IMR-90 (cell line): ENCODE results near the gene KMT2A. TPM values are rescaled to one million over a fixed set of nuclear protein-coding genes. Genes with fewer than 3 reads are reported as not detected.

Source experiments
- ATAC-seq: fragments of 200-7000 bp; cut with Tn5 transposase; 2 replicates; pipeline ENCODE4 v1.9.1; 2020; ENCODE audit warnings: low read depth, mild to moderate bottlenecking, moderate library complexity
- BruUV-seq: library from RNA; stranded (reverse); fragments of 400-500 nt; replicated peaks from 2 replicates; lab custom pipeline; 2021; lab: Mats Ljungman, UMichigan
- CTCF ChIA-PET: fragments of 300-600 bp; formaldehyde crosslinking; extraction: SDS; loops from one replicate; lab custom pipeline; 2021; ENCODE audit warnings: antibody characterized with exemption; lab: Yijun Ruan, JAX
- POLR2A ChIA-PET: fragments of 300-600 bp; sonication (Branson Sonifier 250); formaldehyde crosslinking; loops from one replicate; lab custom pipeline; 2022; ENCODE audit warnings: antibody characterized with exemption; ENCODE audit not compliant: unreplicated experiment; lab: Charles Lee
- DNase-seq: peaks from one replicate; pipeline ENCODE4 v3.0.0; 2013
- H2AFZ ChIP-seq: replicated peaks from 2 replicates; pipeline ENCODE3; 2013; ENCODE audit warnings: low read length, mild to moderate bottlenecking; ENCODE audit not compliant: poor library complexity
- H2AK5ac ChIP-seq: 2 replicates; pipeline ENCODE4 v1.6.1; 2013; ENCODE audit warnings: low read depth, low read length, inconsistent platforms
- H2AK9ac ChIP-seq: replicated peaks from 2 replicates; pipeline ENCODE3; 2013; ENCODE audit warnings: mild to moderate bottlenecking, low read depth, low read length, moderate library complexity; ENCODE audit not compliant: poor library complexity
- H2BK120ac ChIP-seq: 2 replicates; pipeline ENCODE4 v1.6.1; 2013; ENCODE audit warnings: low read depth, low read length, inconsistent platforms
- H2BK15ac ChIP-seq: 3 replicates; pipeline ENCODE4 v1.6.1; 2013; ENCODE audit warnings: low read depth, low read length, inconsistent platforms
- H2BK20ac ChIP-seq: 2 replicates; pipeline ENCODE4 v1.6.1; 2013; ENCODE audit warnings: low read depth, mild to moderate bottlenecking, inconsistent platforms, low read length, moderate library complexity
- H2BK5ac ChIP-seq: 2 replicates; pipeline ENCODE4 v1.6.1; 2013; ENCODE audit warnings: mild to moderate bottlenecking, low read depth, low read length, inconsistent platforms; ENCODE audit not compliant: poor library complexity, severe bottlenecking
- H3K14ac ChIP-seq: replicated peaks from 2 replicates; pipeline ENCODE4 v1.6.1; 2013; ENCODE audit warnings: low read depth, low read length, inconsistent platforms
- H3K18ac ChIP-seq: 2 replicates; pipeline ENCODE4 v1.6.1; 2013; ENCODE audit warnings: low read depth, low read length, control low read depth
- H3K23ac ChIP-seq: 2 replicates; pipeline ENCODE4 v1.6.1; 2013; ENCODE audit warnings: low read depth, low read length, inconsistent platforms
- H3K27ac ChIP-seq: 2 replicates; pipeline ENCODE4 v1.5.1; 2013; ENCODE audit warnings: mild to moderate bottlenecking, control low read depth, low read length; ENCODE audit not compliant: insufficient read depth
- H3K27me3 ChIP-seq: 2 replicates; pipeline ENCODE4 v1.6.1; 2013; ENCODE audit warnings: low read length; ENCODE audit not compliant: control insufficient read depth, insufficient read depth
- H3K36me3 ChIP-seq: 2 replicates; pipeline ENCODE4 v1.6.1; 2013; ENCODE audit warnings: low read length, mixed read lengths; ENCODE audit not compliant: control insufficient read depth, insufficient read depth
- H3K4ac ChIP-seq: 2 replicates; pipeline ENCODE4 v1.6.1; 2013; ENCODE audit warnings: low read depth, low read length, inconsistent platforms
- H3K4me1 ChIP-seq: 2 replicates; pipeline ENCODE4 v1.6.1; 2013; ENCODE audit warnings: low read length, mixed read lengths; ENCODE audit not compliant: control insufficient read depth, insufficient read depth
- H3K4me2 ChIP-seq: 2 replicates; pipeline ENCODE4 v1.6.1; 2013; ENCODE audit warnings: low read depth, mild to moderate bottlenecking, control low read depth, low read length, moderate library complexity
- H3K4me3 ChIP-seq: 2 replicates; pipeline ENCODE4 v1.5.1; 2013; ENCODE audit warnings: low read depth, mild to moderate bottlenecking, control low read depth, low read length, moderate library complexity; ENCODE audit not compliant: insufficient read depth
- H3K56ac ChIP-seq: 2 replicates; pipeline ENCODE4 v1.6.1; 2013; ENCODE audit warnings: low read length, inconsistent platforms; ENCODE audit not compliant: insufficient read depth; ENCODE audit errors: extremely low read depth
- H3K79me1 ChIP-seq, 2 experiments: 2 replicates each; pipeline ENCODE4 v1.6.1; 2013; ENCODE audit warnings: low read length in 2 of 2, inconsistent platforms in 1 of 2, low read depth in 1 of 2
- H3K9ac ChIP-seq: 2 replicates; pipeline ENCODE4 v1.6.1; 2013; ENCODE audit warnings: low read depth, low read length, control low read depth
- H3K9me1 ChIP-seq: 2 replicates; pipeline ENCODE4 v1.6.1; 2013; ENCODE audit warnings: low read length, inconsistent platforms; ENCODE audit not compliant: insufficient read depth
- H3K9me3 ChIP-seq: 2 replicates; pipeline ENCODE4 v1.6.1; 2013; ENCODE audit warnings: low read length; ENCODE audit not compliant: control insufficient read depth, insufficient read depth
- H4K20me1 ChIP-seq: 2 replicates; pipeline ENCODE4 v1.6.1; 2013; ENCODE audit warnings: low read length, inconsistent platforms; ENCODE audit not compliant: insufficient read depth
- H4K5ac ChIP-seq: 2 replicates; pipeline ENCODE4 v1.6.1; 2013; ENCODE audit warnings: mild to moderate bottlenecking, low read depth, low read length, control low read depth
- H4K8ac ChIP-seq, 2 experiments: 2 replicates each; pipeline ENCODE4 v1.6.1; 2013; ENCODE audit warnings: low read depth in 2 of 2, low read length in 2 of 2, control low read depth in 1 of 2, inconsistent platforms in 1 of 2
- H4K91ac ChIP-seq: 2 replicates; pipeline ENCODE4 v1.6.1; 2013; ENCODE audit warnings: low read depth, low read length, inconsistent platforms; ENCODE audit not compliant: insufficient read depth
- BHLHE40 ChIP-seq: fragments of 150-350 bp; IDR thresholded peaks from 2 replicates; pipeline ENCODE4 v1.6.1; 2016; ENCODE audit warnings: mild to moderate bottlenecking, low read depth, low read length
- CEBPB ChIP-seq: IDR thresholded peaks from 2 replicates; pipeline ENCODE4 v1.6.1; 2012; ENCODE audit warnings: low read depth, low read length, improper control_type of control experiment
- CHD1 ChIP-seq: IDR thresholded peaks from 2 replicates; pipeline ENCODE4 v1.6.1; 2012; ENCODE audit warnings: low read depth, low read length, improper control_type of control experiment
- FOS ChIP-seq: fragments of 150-350 bp; IDR thresholded peaks from 2 replicates; pipeline ENCODE4 v1.6.1; 2016; ENCODE audit warnings: low read depth, low read length
- MAZ ChIP-seq: IDR thresholded peaks from 2 replicates; pipeline ENCODE4 v1.6.1; 2012; ENCODE audit warnings: low read depth, mild to moderate bottlenecking, low read length, improper control_type of control experiment, moderate library complexity, borderline replicate concordance
- MXI1 ChIP-seq: IDR thresholded peaks from 2 replicates; pipeline ENCODE4 v1.6.1; 2012; ENCODE audit warnings: low read depth, mild to moderate bottlenecking, low read length, moderate library complexity, borderline replicate concordance
- POLR2A ChIP-seq: IDR thresholded peaks from 2 replicates; pipeline ENCODE4 v1.6.1; 2012; ENCODE audit warnings: mild to moderate bottlenecking, low read depth, low read length
- RFX5 ChIP-seq: IDR thresholded peaks from 2 replicates; pipeline ENCODE4 v1.8.0; 2012; ENCODE audit warnings: low read depth, mild to moderate bottlenecking, low read length, moderate library complexity
- SMC3 ChIP-seq: fragments of 150-350 bp; IDR thresholded peaks from 2 replicates; pipeline ENCODE4 v1.6.1; 2016; ENCODE audit warnings: low read depth, mild to moderate bottlenecking, antibody characterized with exemption, low read length, moderate library complexity
- USF2 ChIP-seq: fragments of 150-350 bp; IDR thresholded peaks from 2 replicates; pipeline ENCODE4 v1.6.1; 2017; ENCODE audit warnings: mild to moderate bottlenecking, antibody characterized with exemption, low read length, low read depth
- dilution Hi-C: fragments of 300-500 bp; cut with HindIII; formaldehyde crosslinking; loops from one replicate; pipeline ENCODE4 v1.14.3; 2018; ENCODE audit warnings: low sequenced_read_pairs; ENCODE audit not compliant: unreplicated experiment
- in situ Hi-C: fragments of 300-500 bp; cut with MboI; formaldehyde crosslinking; loops from 3 replicates; pipeline ENCODE4 v1.14.3; 2019; ENCODE audit warnings: low sequenced_read_pairs, inconsistent platforms, mixed read lengths
- intact Hi-C: fragments of 100-400 bp; cut with micrococcal nuclease; formaldehyde crosslinking; loops from 2 replicates; pipeline ENCODE4 v1.10.0; 2022
- polyA plus RNA-seq, 3 experiments: library from polyadenylated mRNA; depleted of rRNA; stranded (reverse); fragments of >200 nt; gene quantifications; 2 replicates each; pipeline ENCODE4 v1.2.3, GENCODE V29; 2012; ENCODE audit warnings: low replicate concordance in 1 of 3
- total RNA-seq: library from RNA; depleted of rRNA; stranded (reverse); fragments of >200 nt; gene quantifications from 2 replicates; pipeline ENCODE4 v1.2.3, GENCODE V29; 2012
- TF ChIP-seq, protein P1 (sequence below): fragments of 150-350 bp; IDR thresholded peaks from 2 replicates; pipeline ENCODE4 v1.6.1; 2016; ENCODE audit warnings: low read depth, mild to moderate bottlenecking, low read length, moderate library complexity, borderline replicate concordance

KMT2A gene
- total and polyA plus RNA-seq, 2 of the 4 experiments (the other 2 are of a cell fraction), result 18.2 to 21.1 TPM

DNA sequence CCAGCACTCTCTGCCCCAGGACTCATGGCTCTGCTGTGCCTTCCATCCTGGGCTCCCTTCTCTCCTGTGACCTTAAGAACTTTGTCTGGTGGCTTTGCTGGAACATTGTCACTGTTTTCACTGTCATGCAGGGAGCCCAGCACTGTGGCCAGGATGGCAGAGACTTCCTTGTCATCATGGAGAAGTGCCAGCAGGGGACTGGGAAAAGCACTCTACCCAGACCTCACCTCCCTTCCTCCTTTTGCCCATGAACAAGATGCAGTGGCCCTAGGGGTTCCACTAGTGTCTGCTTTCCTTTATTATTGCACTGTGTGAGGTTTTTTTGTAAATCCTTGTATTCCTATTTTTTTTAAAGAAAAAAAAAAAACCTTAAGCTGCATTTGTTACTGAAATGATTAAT lies 88.1 kb downstream of the KMT2A start:
- Histone ChIP-seq H4K8ac (no peak overlapping the region), H2BK20ac (no peak overlapping the region), H4K20me1 (peaks cover 7% of the 10 kb centered on the region; the same call in 1 of the 2 replicates), H3K9me3 (no peaks in the 10 kb centered on the region), H4K91ac (no peak overlapping the region), H3K27me3 (no peaks in the 10 kb centered on the region), H3K79me1 (peaks cover 0 to 8% of the 10 kb centered on the region in 2 experiments; a peak in 3 of 4 replicates), H3K9me1 (no peaks in the 10 kb centered on the region), H3K9ac (no peak overlapping the region), H3K4me2 (no peak overlapping the region), H2AFZ (no peak overlapping the region), H2BK15ac (no peak overlapping the region), H2BK5ac (no peak overlapping the region), H3K27ac (no peak overlapping the region), H3K14ac (no peak overlapping the region), H2BK120ac (no peak overlapping the region), H4K5ac (no peak overlapping the region), H2AK5ac (no peak overlapping the region), H3K4me3 (no peak overlapping the region), H3K56ac (no peak overlapping the region), H3K4ac (no peak overlapping the region), H3K23ac (no peak overlapping the region), H2AK9ac (no peak overlapping the region), H3K36me3 (peaks cover 44% of the 10 kb centered on the region), H3K4me1 (peaks cover 2% of the 10 kb centered on the region; the same call in 1 of the 2 replicates), H3K18ac (no peak overlapping the region)
- no TSS peak for BruUV-seq
- DNase-seq, result no peak
- dilution Hi-C loops, result no loop called here
- in situ Hi-C loops, result no loop called here
- ChIA-PET POLR2A (no interaction called here), CTCF (interaction anchor here (1.0 to 1.1 kb wide), 2 partner anchors 9 to 10 kb away, joined by 3 read pairs; no protein-coding TSS in a partner anchor)
- TF ChIP-seq CHD1 (no peak), FOS (no peak), RFX5 (no peak), POLR2A (no peak), BHLHE40 (no peak), SMC3 (no peak), CEBPB (no peak), MXI1 (no peak), MAZ (no peak), USF2 (no peak)
- TF ChIP-seq, protein P1, sequence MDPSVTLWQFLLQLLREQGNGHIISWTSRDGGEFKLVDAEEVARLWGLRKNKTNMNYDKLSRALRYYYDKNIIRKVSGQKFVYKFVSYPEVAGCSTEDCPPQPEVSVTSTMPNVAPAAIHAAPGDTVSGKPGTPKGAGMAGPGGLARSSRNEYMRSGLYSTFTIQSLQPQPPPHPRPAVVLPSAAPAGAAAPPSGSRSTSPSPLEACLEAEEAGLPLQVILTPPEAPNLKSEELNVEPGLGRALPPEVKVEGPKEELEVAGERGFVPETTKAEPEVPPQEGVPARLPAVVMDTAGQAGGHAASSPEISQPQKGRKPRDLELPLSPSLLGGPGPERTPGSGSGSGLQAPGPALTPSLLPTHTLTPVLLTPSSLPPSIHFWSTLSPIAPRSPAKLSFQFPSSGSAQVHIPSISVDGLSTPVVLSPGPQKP, result no peak
- no peak for ATAC-seq
- intact Hi-C loops, result no loop called here
